Left colon (tissue), 2 donors: ENCODE results near the gene TRPM3. TPM values are rescaled to one million over a fixed set of nuclear protein-coding genes. Genes with fewer than 3 reads are reported as not detected.

ENCODE experiments used
- ATAC-seq: fragments of 200-7000 bp; cut with Tn5 transposase; one replicate; pipeline ENCODE4 v1.9.1; 2020; ENCODE audit warnings: mild to moderate bottlenecking, moderate library complexity
- DNase-seq, 2 donors: peaks; one replicate each; pipeline ENCODE4 v3.0.0-alpha.2; 2020
- intact Hi-C, 2 donors: fragments of 100-400 bp; cut with DNase I in 1 of 2; cut with micrococcal nuclease in 1 of 2; formaldehyde crosslinking; loops; one replicate each; pipeline versions ENCODE4 v1.11.2 to v1.14.0; 2022; cut with DNase I, micrococcal nuclease
- total RNA-seq, 2 donors: library from RNA; stranded (reverse); fragmentation: NEBNext Ultra II Directional; extraction: Animal tissue kit (Norgen Biotek cat#: 25700); gene quantifications; one replicate each; pipeline ENCODE4 v1.2.1, GENCODE V29; 2021
- donor health status: DM: no; HTN: no; CAD: no.
- donor health status: DM: yes; HTN: yes; CAD: no.

The TRPM3 gene
- total RNA-seq, 2 donors from 2014 or later, result 0.22 to 0.73 TPM

DNA sequence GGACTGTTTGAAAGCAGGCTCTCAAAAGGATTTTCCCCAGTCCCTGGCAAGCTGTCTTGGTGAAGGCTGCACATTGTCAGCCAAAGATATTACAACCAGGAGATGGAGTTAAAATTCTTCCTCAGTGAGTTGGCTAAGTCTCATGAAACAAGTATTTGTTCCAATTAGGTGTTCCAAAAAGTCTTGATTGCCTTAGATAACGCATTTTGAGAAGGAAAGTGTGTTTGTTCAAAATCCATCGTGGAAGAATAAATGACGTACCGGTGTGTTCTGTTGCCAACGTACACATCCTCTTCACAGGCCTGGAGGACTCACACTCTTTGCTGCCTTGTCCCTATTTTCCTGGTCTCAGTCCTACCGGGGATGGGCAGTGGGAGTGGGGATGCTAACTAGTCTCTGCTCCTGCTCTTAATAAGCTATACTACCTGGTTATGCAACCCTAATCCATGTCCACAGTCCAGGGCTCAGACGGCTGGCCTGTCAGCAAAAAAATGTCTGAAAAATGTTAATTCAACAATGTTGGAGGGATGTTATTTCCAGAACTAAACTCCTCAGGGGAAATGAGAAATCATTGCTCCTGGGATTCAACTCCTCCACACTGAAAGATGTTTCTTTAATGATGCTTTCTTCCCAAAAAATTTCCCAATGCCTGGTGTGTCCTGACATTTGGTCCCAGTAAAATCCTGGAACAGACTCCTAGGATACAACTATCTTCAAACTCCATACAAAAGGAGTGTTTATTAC, 531.7 kb downstream of the TRPM3 start:
- DNase-seq, result no peak
- ATAC-seq, result no peak
- intact Hi-C loops, result loop anchor here in 1 of 2 donors (10.0 kb wide), 1 partner anchor 95 kb away; no protein-coding TSS in a partner anchor

DNA sequence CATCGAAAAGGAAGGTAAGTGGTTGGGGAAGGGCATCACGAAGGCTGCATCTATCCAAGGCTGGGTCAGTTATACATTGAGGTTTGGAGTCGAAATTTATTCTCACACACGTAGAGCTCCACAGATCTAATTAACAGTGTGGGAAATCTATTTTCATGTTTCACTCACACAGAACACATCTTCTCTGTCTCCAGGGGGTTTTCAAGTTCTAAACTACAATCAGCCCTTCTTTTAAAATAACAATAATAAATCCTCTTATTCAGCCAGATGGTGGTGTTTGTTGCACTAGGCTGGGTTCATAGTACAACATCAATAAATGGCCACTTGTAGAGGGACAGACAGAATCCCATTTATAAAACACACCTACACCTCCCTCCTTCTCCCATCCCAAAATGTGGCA, 532.4 kb downstream of the TRPM3 start:
- DNase-seq, result no peak
- intact Hi-C loops, result loop anchor here in 1 of 2 donors (10.0 kb wide), 1 partner anchor 94 kb away; no protein-coding TSS in a partner anchor
- ATAC-seq, result no peak

DNA sequence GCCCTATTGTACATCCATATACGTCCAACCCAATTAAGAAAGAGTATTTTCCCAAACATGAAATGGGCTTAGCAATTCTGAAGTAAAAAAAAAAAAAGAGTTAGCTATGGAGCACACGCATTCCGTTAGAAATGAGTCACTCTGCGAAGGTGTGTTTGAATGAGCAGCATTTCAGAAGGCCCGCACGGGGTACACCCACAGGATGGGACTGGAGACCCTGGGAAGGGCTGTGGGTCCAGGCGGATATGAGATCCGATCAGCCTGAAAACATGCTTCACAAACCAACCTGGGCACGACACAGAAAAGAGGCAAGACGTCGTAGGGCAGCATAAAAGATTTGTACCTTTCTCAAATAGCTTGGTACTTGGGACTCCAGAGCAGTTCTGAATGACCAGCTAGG, 533.0 kb downstream of the TRPM3 start:
- DNase-seq (no peak), ATAC-seq (no peak)
- intact Hi-C loops, result loop anchor here in 1 of 2 donors (10.0 kb wide), 1 partner anchor 94 kb away; no protein-coding TSS in a partner anchor

DNA sequence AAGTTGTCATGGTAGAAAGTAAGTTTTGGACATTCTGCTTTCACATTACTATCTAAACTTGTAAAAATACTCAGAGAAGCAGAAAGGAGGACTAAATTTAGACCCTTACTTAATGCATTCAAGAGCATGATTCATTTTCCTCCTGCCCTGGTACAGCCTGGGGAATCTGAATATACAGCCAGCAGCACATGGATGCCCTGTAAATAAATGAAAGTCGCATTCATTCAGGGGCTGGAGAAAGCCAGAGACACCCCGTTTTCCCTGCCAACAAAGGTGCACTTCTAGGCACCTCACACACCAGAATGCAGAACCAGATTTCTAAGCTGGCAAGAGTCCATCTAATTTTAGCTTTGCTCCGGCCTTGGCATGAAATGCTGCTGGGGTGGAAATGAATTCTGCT, 534.2 kb downstream of the TRPM3 start:
- DNase-seq (no peak), ATAC-seq (no peak)

DNA sequence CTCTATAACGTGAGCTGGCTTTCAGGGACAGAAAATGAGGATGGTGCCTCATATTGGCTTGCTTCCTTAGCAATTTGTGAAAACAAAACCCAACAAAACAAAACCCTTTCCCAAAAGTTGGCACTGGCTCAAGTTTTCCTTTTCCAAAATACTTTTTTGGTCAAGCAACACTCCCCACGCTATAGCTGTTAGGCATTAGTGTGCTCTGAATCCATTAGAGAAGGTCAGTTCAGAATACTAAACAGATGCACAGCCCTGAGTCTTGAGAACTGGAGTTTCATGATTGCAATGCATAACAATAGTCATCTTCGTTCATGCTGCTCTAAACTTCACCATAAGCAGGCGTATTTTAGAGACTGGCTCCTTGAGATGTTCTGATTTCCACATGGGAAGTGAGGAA, 534.9 kb downstream of the TRPM3 start:
- ATAC-seq, result no peak
- intact Hi-C loops, result loop anchor here in 1 of 2 donors (10.0 kb wide), 1 partner anchor 92 kb away; no protein-coding TSS in a partner anchor
- no peak for DNase-seq

More for the DNA sequence above, 534.2 kb downstream of the TRPM3 start:
- intact Hi-C loops, result loop anchor here in 1 of 2 donors (10.0 kb wide), 1 partner anchor 92 kb away; no protein-coding TSS in a partner anchor

DNA sequence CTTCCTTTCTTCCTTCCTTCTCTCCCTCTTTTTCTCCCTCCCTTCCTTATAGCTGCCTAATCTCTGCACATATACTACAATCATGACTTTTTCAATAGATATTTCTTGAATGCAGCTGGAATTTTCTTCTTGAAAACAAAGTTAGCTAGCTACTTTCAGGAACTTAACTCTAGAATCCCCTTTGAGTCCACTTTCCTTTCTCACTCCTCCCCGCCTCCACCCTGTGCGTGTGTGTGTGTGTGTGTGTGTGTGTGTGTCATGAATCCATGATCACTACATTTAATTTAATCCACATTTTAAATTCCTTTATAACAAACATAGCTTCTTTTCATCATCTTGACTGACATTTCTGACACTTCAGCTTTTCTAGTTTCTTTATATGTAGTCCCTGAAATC, 539.5 kb downstream of the TRPM3 start:
- ATAC-seq, result no peak
- DNase-seq, result no peak
- intact Hi-C loops, result loop anchor here in 1 of 2 donors (10.0 kb wide), 1 partner anchor 87 kb away; no protein-coding TSS in a partner anchor

DNA sequence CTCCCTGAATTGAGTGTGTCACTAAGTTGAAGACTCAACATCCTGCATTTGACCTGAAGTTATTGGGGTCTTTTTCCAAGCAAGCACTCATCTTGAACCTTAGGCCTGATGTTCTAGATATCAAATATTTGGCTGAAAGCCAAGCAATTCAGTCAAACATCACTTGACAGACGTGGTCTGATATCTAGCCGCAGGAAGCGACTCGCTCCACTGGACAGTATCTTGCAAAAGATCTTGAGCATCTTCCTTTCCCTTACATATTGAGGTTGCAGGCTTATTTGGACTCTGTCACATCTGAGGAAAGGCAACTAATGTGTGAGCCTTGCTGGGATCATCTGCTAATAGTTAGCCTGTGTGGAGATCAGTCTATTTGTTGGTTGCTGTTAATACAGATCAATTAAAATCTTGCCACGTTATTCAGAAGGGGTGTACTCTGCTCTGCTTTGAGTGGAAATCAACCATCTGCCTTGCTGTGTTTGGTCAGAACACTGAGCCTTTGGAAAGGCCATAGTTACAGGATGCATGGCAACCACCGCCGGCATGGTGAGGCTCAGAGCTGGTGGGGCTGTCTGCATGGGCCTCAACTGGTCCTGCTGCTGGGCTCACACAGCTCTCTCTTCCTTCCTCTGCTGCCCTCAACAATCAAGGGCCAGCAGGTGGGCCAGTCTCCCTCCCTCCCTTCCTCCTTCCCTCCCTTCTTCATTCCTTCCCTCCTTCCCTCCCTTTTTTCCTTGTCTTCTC, 540.0 kb downstream of the TRPM3 start:
- DNase-seq (no peak), ATAC-seq (no peak)
- intact Hi-C loops, result loop anchor here in 1 of 2 donors (10.0 kb wide), 1 partner anchor 87 kb away; no protein-coding TSS in a partner anchor

DNA sequence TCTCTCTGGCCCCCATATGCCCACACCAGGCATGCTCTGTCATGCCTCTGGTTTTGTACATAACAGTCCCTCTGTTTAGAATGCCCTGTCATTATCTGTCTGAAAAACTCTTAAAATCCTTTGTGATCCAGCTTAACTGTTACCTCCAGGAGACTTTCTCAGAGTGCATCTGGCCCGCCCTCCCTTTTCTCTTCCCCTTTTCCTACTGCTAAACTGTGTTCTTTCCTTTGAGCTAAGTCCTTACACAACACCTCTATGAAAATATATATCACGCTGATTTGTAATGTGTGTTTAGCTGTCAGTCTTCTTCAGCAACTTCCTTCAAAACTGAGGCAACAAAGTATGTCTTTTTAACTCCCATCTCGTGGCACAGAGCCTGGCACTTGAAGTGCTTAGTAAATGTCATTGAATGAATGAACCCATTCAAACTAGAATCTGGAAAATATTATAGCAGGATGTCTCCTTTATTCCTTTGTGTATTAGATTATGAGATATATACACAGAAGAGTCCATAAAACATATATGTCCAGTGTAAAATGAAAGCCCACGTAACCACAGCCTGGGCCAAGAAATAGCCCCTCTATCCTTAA, 540.7 kb downstream of the TRPM3 start:
- intact Hi-C loops, result loop anchor here in 1 of 2 donors (10.0 kb wide), 1 partner anchor 86 kb away; no protein-coding TSS in a partner anchor
- DNase-seq, result no peak
- ATAC-seq, result no peak

DNA sequence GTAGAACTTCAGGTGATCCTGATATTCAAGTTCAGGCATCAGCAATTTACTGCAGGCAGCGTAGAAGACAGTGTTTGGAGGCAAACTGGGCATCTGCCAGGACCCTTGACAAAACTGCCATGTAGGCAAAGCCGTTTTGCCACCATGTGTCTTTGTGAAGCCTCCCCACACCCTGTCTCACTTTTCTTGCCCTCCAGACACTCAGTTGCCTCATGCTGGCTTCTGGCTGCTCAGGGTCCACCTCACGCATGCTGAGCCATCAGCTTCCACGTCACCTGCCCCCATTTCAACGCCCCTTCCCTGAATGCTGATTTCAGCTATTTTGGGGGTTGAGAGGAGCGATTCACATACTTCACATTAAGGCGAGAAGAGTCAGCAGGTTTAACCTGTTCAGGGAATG, 541.7 kb downstream of the TRPM3 start:
- intact Hi-C loops, result loop anchor here in 1 of 2 donors (10.0 kb wide), 1 partner anchor 85 kb away; no protein-coding TSS in a partner anchor
- no peak for ATAC-seq
- no peak for DNase-seq

DNA sequence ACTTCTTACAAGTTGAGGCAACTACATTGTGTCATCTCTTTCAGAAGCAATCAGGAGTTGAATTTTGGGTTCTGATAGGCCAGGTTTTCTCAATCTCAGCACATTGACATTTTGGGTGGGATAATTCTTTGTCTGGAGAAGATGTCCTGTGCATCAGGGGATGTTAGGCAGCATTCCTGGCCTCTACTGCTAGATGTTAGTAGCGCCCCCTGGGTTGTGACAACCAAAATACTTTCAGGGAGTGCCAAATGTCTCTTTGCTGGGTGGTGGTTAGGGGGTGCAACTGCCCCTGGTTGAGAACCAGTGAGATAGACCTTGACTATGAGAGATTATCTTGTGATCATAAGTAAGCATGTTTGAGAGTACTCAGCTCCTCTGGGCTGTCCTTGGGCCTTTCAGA, 542.7 kb downstream of the TRPM3 start:
- DNase-seq, result no peak
- ATAC-seq, result no peak
- intact Hi-C loops, result no loop called here

DNA sequence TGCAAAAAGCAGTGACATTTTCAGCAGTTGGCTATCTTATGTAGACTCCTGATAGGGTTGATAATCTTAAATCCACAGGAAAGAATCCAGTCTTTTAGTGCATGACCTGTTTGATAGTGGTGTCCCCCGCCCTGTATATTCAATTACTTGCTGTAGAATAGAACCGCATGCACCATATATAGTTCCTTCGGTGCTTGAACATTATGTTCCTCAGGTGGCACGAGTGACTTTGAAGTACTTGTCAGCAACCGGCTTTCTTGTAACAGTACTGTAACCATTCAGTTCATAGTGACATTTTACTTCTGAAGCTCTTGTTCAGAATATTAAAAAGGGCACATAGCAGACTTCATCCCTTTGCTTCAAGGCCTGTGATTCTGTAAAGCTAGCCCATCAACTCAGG, 543.8 kb downstream of the TRPM3 start:
- DNase-seq (no peak), ATAC-seq (no peak)
- intact Hi-C loops, result no loop called here

DNA sequence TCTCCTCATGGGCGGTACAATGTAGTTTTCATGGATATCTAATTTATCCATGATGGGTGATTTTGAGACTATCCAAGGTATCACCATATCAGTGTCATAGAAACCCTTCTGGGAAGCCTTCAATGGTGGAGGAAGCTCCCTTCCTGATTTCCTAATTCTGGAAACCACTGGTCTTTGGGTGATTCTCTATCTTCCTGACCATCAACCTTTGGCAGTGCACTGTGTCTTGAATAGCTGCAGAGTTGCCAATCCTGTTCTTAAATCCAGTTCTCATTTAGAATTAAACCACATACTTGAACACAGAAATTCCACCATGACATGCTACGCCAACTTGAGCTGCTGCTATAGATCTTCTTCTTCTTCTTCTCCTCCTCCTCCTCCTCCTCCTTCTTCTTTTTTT, 545.3 kb downstream of the TRPM3 start:
- intact Hi-C loops, result no loop called here
- DNase-seq (no peak), ATAC-seq (no peak)

DNA sequence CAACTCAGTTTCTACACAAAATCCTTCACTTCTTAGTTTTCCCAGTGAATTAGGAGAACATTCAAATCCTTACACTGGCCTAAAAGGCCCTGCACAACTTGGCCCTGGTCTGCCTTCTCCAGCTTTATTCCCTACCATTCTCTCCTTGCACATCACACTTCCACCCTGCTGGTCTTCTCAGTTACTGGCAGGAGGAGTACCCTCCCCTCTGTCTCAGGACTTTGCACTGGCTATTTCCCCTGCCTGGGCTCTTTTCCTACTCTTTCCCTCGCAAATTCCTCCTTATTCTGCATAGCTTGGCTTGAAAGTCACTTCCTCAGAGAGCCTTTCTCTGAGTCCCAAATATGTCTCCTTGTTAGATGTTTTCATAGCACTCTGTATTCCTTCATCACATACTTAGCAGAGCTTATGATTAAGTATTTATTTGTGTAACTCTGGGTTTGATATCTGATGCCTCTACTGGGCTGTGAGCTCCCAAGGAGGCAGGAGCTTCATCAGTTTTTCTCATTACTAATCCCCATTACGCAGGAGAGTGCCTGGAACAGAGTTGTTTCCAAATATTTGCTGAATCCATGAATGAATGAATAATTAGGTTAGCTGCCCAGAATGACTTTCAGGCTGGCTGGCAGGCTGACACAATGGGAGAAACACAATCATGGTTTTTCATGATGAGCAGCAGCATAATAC, 547.1 kb downstream of the TRPM3 start:
- intact Hi-C loops, result no loop called here
- no peak for ATAC-seq
- DNase-seq, result no peak

DNA sequence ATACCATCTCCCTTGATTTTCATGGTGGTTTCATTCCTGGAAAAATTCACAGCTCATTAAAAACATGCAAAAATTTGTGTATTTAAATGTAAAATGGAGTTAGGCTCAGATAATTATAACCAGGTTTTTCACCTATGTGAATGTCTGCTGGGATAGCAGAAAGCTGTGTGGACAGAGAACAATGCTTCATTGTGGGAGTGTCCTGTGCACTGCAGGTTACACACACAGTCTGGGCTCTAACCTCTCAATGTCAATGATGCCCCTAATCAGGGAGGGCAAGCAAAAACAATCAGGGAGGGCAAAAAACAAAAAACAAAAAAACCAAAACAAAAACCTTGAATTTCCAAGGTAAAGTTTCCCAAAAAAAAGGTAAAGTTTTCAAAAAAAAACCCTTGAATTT, 548.1 kb downstream of the TRPM3 start:
- no peak for DNase-seq
- ATAC-seq, result no peak
- intact Hi-C loops, result no loop called here

DNA sequence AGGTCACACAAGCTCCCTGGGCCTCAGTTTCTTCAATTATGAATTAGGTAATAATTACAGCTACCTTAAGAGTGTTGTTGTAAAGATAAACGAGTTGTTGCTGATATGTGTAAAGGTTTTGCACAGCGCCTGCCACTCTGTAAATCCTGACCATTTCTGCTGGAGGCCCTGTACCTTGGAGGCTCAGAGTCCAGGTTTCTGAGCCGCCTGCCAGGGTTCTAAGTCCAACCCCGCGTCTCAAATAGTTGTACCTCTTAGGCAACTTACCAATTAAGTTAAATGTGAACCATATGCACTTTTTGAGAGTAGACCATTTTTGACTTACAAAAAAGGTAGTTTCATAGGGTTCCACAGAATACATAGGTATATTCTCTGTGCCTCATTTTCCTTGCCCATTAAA, 550.2 kb downstream of the TRPM3 start:
- no peak for ATAC-seq
- intact Hi-C loops, result no loop called here
- no peak for DNase-seq

DNA sequence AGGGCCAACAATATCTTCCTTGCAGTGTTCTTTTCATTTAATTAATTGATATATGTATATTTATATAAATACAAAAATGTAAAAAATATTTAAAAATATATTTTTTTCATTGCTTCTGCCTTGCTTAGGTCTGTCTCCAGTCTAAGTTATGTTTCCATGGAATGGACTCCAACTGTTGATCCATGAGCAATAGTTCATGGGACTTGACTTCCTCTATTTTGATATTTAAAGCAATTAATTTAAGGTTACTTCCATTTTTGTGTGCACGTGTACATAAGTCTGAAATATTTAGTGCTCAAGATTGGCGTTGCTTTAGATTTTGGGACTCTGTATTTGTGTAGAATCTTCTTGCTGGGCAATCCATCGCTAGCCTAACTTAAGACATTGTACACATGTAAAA, 551.6 kb downstream of the TRPM3 start:
- intact Hi-C loops, result no loop called here
- no peak for ATAC-seq
- no peak for DNase-seq

DNA sequence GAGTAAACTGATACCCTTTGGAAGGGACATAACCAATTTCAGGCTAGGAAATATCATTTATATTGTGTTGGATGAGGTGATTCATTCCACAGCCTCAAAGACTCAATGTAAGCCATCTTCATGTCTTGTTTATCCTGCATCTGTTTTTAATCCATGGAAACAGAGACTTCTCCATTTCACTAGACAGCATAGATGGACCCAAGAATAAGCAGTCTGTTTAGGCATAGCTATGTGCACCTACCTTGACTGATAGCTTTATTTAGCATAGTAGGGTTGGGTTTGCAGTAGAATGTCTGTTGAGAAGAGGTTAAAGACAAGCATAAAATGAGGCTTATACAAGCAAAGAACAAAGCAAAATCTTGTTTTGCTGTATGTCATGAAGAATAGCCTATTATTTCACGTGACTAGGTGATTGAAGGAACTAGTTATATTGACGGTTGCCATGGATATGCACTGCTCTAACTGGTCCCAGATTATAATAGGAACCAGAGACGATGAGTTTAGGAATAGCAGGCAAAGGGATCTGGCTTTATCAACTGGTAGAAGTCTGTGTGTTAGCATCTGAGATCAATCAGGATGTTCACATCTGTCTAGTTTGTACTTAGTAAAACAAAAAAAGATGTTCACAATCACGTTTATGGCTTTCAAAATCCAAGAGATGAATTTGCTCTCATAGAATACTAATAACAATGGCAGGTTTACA, 552.2 kb downstream of the TRPM3 start:
- DNase-seq (no peak), ATAC-seq (no peak)
- intact Hi-C loops, result no loop called here

DNA sequence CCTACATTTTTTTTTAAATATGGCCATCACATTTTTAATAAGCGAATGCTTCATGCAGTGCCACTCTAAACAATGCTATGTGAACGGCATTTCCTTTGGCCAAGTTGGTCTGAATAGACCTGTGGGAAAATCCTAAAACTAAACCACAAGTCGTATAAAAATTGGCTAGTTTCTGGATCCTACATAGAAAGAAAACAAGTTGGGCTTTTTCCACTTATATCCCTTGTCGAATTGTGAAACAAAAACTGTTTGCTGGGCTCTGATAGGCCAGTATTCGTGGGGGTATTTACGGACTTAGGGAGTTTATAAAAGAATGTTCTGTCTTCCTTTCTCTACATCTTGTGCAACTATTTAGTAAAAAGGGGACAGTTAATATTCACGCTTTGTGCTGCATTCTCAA, 553.9 kb downstream of the TRPM3 start:
- intact Hi-C loops, result no loop called here
- ATAC-seq (no peak), DNase-seq (no peak)
